NK-92 (cell line): Measurements from ENCODE around the gene ZNF771.
"Not testable (repeated sequence)": the region's sequence is repeated elsewhere in the genome, so short reads cannot be mapped to it uniquely, and the experiment has no call there.

Source experiments
- DNase-seq: peaks from one replicate; lab custom pipeline; 2025; ENCODE audit not compliant: unreplicated experiment; lab: John Stamatoyannopoulos, UW

ZNF771 gene

GRCh38 chr16:30375864-30376263, 31.5 kb upstream of the ZNF771 start:
- no peak for DNase-seq

- no peak for DNase-seq
Observed at GRCh38 chr16:30376461-30376902, 30.9 kb upstream of the ZNF771 start.

- DNase-seq: no peak
Observed at GRCh38 chr16:30377050-30377811, 30.2 kb upstream of the ZNF771 start.

- no peak for DNase-seq
Observed at GRCh38 chr16:30377812-30378235, 29.6 kb upstream of the ZNF771 start.

- DNase-seq: peak; percentile 82
Observed at GRCh38 chr16:30378236-30379157, 28.9 kb upstream of the ZNF771 start.

GRCh38 chr16:30379158-30379783, 28.1 kb upstream of the ZNF771 start:
- DNase-seq: no peak

GRCh38 chr16:30380072-30380802, 27.2 kb upstream of the ZNF771 start:
- DNase-seq: no peak

- DNase-seq: no peak
Observed at GRCh38 chr16:30380803-30381208, 26.6 kb upstream of the ZNF771 start.

GRCh38 chr16:30381291-30382041, 25.9 kb upstream of the ZNF771 start:
- DNase-seq: no peak

- DNase-seq: no peak
Observed at GRCh38 chr16:30382111-30382881, 25.1 kb upstream of the ZNF771 start, which contains the start of gene SEPTIN1. Gene SEPTIN1, minus strand, starts transcription at chr16:30382561. Its CDS starts 19 bp downstream, at chr16:30382542.

- DNase-seq: no peak
Observed at GRCh38 chr16:30383521-30383920, 23.9 kb upstream of the ZNF771 start.

- no peak for DNase-seq
Observed at GRCh38 chr16:30394592-30395154, 12.7 kb upstream of the ZNF771 start.

- no peak for DNase-seq
Observed at GRCh38 chr16:30395155-30395991, 12.0 kb upstream of the ZNF771 start, which contains the start of gene ZNF48. Gene ZNF48, plus strand, starts transcription at chr16:30395420. Its CDS starts 375 bp downstream, at chr16:30395795.

GRCh38 chr16:30395992-30396585, 11.3 kb upstream of the ZNF771 start:
- DNase-seq: no peak

- not testable (repeated sequence) for DNase-seq
Observed at GRCh38 chr16:30396627-30397026, 10.8 kb upstream of the ZNF771 start.

- no peak for DNase-seq
Observed at GRCh38 chr16:30397056-30397455, 10.3 kb upstream of the ZNF771 start.
